ENCODE results near the gene SOX6. TPM values are rescaled to one million over a fixed set of nuclear protein-coding genes. Genes with fewer than 3 reads are reported as not detected.

Gene SOX6
- polyA plus RNA-seq, 3 donors: 19.5 to 22.4 (median 20.9) TPM

- no peak for DNase-seq (ENCODE audit: low read depth in 3 of 3, low spot score in 2 of 3)
Observed at GRCh38 chr11:15920856-15921629, 435.3 kb downstream of the SOX6 start.

- no peak for DNase-seq (ENCODE audit: low read depth in 3 of 3, low spot score in 2 of 3)
Observed at GRCh38 chr11:15918674-15919073, 437.7 kb downstream of the SOX6 start.

- no peak for DNase-seq (ENCODE audit: low read depth in 3 of 3, low spot score in 2 of 3)
Observed at GRCh38 chr11:15918212-15918611, 438.1 kb downstream of the SOX6 start.
